ENCODE results near the gene ELANE.

Gene ELANE

DNA sequence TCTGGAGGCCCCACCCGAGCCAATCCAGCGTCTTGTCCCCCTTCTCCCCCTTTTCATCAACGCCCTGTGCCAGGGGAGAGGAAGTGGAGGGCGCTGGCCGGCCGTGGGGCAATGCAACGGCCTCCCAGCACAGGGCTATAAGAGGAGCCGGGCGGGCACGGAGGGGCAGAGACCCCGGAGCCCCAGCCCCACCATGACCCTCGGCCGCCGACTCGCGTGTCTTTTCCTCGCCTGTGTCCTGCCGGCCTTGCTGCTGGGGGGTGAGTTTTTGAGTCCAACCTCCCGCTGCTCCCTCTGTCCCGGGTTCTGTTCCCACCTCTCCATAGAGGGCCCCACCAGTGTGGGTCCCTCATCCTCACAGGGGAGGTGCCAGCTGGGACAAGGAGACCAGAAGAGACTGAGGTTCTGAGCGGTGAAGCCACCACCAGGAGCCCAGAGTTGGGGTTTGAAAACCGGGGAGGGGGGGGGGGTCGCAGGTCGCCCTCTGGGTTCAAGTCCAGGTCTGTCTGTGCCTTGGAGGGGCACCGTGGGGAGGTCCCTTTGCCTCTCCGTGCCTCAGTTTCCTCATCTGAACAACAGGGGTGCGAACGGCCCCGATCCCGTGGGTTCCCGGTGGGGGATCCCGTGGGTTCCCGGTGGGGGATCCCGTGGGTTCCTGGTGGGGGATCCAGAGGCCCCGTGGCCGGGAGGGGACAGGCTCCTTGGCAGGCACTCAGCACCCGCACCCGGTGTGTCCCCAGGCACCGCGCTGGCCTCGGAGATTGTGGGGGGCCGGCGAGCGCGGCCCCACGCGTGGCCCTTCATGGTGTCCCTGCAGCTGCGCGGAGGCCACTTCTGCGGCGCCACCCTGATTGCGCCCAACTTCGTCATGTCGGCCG, at the start of gene ELANE:
ELANE (plus strand) TSS at position 168 of the 878 bp plus-strand sequence; CDS start at position 194, 26 bp downstream.
- DNase-seq: no peak

DNA sequence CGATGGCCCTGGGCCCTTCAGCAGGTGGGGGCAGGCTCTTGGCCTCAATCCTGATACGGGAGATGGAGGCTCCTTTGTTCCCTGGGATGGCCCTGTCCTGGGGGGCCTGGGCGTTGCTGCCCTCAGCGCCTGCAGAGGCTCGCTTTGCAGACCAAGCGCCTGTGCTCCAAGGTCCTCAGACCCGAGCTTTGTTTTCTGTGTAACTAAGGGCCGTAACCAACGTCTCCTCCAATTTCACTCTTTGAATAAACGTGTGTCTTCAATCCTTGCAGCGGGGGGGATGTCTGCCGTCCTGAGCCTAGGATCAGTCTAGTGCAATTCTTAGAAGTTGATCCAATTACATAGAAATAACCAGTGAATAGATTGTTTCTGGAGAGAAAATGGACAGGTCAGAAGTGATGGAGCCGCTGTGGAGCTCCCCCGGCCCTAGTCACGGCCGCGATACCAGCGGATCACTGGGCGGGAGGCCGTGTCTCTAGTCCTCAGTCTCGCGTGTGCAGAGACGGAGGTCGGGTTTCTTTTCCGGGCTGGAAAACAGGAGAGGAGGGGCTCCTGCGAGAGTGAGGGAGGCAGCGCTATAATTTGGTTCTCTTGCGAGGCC, 49.5 kb upstream of the ELANE start:
- no peak for DNase-seq

DNA sequence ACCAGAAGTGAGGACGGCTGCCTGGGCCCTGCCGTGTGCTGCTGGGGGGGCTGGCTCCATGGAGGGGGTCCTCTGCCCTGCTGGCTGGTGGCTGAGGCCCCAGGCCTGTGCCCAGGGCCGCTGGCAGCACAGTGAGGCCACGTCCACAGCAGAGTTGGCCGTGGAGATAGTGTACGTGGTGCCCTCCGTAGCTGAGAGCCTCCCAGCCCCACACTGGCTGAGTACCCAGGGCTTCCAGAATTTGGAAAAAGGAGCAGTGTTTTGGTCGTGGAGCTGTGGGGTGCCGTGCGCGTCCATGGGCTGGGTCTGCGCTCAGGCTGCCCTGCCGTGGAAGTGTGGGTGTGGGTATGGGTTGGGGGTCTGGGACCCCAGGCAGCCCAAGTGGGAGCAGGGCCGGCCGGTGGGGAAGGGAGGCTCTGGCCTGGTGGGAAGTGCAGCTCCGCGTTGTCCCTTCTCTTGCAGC, 49.0 kb upstream of the ELANE start:
- no peak for DNase-seq

DNA sequence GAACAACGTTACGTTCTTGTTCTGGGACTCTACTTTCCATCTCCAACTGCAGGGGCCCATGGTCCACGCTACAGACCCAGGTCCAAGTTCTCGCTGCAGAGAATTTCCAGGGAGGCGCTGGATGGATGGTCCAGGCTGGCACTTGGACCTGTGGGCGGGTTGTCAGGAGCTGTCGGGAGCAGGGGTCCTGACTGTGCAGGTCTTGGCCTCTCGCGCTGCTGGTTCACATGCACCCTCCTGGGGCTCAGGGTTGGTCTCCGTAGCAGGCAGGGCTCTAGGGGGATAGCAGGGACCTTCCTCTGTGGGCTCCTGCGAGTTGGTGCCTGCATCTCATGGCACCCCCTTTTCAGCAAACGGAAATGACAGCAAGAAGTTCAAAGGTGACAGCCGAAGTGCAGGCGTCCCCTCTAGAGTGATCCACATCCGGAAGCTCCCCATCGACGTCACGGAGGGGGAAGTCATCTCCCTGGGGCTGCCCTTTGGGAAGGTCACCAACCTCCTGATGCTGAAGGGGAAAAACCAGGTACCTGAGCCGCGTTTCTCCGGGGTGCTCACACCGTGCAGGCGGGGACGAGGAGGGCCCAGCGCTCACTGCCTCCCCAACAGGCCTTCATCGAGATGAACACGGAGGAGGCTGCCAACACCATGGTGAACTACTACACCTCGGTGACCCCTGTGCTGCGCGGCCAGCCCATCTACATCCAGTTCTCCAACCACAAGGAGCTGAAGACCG, 48.3 kb upstream of the ELANE start:
- no peak for DNase-seq

DNA sequence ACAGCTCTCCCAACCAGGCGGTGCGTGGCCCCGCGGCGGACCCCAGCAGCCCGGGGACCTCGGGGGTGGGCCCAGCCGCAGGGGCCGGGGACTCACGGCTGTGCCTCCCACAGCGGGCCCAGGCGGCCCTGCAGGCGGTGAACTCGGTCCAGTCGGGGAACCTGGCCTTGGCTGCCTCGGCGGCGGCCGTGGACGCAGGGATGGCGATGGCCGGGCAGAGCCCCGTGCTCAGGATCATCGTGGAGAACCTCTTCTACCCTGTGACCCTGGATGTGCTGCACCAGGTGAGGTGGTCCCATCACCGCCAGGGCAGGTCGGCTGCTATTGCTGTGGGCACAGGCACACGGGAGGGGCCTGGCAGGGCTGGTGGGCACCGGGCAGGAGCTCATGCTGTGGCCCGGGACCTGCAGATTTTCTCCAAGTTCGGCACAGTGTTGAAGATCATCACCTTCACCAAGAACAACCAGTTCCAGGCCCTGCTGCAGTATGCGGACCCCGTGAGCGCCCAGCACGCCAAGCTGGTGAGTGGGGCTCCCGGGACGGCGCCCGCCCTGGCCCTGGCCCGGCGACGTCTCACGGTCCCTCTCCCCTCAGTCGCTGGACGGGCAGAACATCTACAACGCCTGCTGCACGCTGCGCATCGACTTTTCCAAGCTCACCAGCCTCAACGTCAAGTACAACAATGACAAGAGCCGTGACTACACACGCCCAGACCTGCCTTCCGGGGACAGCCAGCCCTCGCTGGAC, 47.5 kb upstream of the ELANE start:
- DNase-seq: no peak

GRCh38 chr19:805166-805551, 46.9 kb upstream of the ELANE start:
- no peak for DNase-seq

DNA sequence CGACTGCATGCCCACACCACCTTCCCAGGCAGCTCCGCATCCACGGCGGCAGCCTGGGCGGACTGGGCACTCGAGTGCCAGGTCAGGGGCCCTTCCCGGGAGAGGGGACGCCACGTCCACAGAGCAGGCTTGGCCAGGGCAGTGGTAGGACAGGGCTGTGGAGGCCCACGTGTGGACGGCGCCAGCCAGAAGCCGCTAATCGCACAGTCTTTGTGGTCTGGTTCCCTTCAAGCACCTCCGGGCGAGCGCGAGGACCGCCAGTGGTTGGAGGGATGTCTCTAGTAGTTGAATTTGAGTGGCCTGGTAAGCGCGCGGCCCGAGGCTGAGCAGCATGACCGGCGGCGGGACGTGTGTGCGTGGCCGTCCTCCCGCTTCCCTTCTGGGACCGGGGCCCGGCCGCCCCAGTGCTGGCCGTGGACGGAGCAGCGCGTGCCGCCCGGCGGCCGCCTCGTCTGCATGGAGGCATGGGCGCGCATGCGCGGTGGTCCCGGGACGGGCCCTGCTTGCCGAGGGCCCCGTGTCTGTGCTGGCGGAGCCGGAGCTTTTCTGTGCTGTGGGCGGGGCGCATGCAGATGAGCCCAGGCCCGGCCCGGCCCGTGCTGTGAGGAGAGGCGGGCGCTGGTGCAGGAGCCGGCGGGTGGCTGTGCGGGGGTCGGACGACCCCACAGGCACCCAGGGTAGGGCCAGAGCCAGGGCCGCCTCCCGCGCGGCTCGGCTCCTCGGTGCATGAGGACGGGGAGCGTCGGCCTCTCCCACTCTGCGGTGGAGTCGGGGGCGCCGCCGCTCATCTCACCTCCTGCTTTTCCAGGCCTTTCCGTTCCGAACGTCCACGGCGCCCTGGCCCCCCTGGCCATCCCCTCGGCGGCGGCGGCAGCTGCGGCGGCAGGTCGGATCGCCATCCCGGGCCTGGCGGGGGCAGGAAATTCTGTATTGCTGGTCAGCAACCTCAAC, 46.2 kb upstream of the ELANE start:
- DNase-seq: no peak

- DNase-seq: no peak
Observed at GRCh38 chr19:806815-807421, 45.2 kb upstream of the ELANE start.

- DNase-seq: no peak
Observed at GRCh38 chr19:807627-808422, 44.3 kb upstream of the ELANE start.

GRCh38 chr19:808423-808775, 43.7 kb upstream of the ELANE start:
- no peak for DNase-seq

DNA sequence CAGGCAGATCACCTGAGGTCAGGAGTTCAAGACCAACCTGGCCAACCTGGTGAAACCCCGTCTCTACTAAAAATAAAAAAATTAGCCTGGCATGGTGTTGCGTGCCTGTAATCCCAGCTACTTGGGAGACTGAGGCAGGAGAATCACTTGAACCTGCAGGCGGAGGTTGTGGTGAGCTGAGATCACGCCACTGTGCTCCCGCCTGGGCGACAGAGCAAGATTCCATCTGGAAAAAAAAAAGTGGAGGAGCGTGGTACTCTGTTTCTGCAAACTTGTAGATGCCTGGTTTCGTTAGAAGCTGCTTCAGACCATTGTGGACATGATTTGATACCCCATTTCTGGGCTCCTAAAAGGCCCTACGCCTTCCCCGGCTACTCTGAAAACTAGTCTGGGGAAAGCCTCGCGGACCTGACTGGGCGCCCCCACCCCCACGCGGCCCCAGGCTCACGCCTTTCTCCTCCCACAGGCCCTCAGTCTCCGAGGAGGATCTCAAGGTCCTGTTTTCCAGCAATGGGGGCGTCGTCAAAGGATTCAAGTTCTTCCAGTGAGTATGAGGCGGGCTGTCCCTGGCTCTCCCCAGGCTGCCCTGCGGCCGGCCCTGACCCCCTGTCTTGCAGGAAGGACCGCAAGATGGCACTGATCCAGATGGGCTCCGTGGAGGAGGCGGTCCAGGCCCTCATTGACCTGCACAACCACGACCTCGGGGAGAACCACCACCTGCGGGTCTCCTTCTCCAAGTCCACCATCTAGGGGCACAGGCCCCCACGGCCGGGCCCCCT, 41.8 kb upstream of the ELANE start:
- no peak for DNase-seq

- no peak for DNase-seq
Observed at GRCh38 chr19:810883-811489, 41.1 kb upstream of the ELANE start.

GRCh38 chr19:811506-812048, 40.5 kb upstream of the ELANE start:
- DNase-seq: no peak

- no peak for DNase-seq
Observed at GRCh38 chr19:812049-812746, 39.9 kb upstream of the ELANE start.

GRCh38 chr19:812747-813218, 39.3 kb upstream of the ELANE start:
- DNase-seq: no peak

DNA sequence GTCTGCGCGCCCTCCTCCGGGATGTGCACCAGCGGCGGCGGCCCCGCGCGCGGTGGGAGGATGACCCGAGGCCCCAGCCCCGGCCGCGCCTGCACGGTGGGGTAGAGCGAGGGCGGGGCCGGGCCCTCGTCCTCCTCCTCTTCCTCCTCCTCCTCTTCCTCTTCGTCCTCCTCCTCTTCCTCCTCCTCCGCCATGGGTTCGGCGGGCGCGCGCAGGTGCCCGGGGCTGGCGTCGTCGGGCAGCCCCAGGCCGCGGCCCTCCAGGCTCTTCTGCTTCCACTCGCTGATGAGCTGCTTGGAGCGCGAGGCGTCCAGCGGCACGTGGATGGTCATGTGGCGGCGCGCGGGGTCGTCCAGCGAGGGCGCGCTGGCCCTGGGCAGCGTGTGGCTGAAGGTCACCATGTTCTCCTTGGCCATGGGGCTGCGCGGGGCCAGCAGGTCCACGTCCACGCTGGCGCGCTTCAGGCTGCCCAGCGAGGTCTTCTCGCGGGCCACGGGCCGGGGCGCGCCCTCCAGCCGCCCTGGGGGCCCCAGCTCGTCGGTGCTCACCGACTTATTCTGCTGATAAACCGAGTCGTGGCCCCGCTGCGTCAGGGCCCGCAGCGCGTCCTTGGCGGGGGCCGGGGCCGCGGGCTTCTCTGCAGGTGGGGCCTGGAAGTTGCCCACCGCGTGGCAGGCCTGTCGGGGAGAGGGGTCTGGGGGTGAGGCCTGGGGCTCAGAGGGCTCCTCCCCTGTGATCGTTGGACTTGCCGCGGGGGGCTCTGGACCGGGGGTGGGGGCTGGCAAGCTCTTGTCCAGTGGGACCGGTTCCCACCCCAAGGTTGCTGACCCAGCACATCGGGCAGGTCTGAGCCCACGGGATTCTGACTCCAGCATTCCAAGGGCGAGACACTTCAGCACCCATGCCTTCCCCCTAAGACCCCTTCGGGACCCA, 38.6 kb upstream of the ELANE start:
- DNase-seq: no peak
